Activated CD4-positive, CD25-positive, alpha-beta regulatory T cell (primary cell): ENCODE results near the gene HOXA3.

Experiments used
- DNase-seq, 4 experiments: peaks; one replicate each; lab custom pipeline; 2025; lab: John Stamatoyannopoulos, UW

HOXA3 gene

DNA sequence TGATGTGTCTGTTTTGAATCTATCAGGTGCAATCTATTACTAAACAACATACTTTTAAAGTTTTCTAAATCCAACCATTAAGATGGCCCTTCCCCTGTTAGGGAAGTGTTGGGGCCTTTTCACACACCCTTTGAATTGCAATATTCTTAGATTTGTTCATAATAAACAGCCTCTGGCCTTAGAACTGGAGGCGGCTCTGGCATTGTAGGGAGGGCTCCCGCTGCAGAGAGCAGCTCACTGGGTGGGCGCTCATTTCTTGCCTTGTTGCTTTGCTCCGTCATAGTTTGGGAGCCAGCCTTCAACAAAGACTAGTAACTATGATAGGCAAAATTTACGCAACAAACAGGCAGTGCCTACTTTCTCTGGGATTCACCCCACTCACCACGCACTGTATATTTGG lies 26.0 kb upstream of the HOXA3 start:
- no peak for DNase-seq

DNA sequence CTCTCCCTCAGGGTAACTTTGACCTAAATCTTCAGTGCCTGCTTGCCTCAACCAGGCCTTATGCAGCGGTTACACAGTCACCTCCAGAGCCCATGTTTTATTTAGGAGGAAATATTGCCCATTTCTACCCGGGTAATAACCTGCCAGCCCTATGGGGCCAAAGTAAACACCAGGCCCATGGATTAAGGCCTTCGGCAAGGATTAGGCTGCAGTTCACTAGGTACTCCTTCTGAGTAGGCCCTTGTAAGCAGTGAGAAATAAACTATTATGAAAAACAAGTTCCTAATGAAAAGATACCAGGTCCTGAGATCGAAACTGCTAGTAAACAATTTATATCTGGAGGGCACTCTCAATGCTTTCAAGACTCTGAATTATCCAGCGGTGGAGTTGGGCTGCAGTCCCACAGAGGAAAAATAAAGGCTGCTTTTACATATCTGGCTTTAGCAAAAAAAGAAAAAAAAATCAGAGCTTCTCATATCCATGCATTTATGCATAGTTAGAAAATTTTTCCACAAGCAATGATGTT lies 25.5 kb upstream of the HOXA3 start:
- no peak for DNase-seq

DNA sequence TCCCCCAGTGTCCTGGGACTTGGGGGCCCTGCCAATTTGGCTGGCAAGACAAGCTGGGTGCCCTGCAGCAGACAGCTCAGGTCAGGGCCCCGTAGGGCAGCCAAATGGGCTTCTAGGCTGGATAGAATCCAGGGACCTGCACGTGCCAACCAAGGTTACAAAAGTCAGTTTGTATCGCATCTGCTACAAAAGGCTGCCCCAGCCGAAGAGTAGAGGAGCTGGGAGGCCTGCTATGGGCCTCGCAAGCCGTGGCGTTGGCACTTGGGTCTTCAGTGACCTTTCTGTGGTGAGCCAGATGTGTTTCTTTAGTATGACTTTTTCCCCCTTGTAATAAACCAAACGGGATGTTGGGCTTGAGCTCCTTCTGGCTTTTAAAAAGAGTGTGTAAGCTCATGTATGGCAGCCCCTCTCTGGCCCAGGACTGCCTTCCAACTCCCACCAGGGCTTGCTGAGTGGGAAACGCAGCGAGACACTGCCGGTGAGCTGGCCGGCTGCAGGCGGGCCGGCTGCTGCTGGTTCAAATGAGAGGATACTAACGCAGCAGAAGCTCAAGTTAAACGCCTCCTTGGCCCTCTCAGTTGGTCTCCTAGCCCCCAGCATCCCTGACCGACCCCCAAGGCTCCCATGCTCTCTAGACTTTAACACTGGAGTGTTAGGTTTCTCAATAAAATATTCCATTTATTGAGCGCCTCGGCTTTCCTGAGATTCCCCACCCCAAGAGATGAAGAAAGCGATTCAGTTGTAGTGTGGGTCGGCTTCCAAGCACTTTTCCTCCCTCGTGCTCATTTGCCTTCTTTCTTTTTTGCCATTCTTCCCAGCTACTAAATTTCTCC lies 24.8 kb upstream of the HOXA3 start:
- no peak for DNase-seq

DNA sequence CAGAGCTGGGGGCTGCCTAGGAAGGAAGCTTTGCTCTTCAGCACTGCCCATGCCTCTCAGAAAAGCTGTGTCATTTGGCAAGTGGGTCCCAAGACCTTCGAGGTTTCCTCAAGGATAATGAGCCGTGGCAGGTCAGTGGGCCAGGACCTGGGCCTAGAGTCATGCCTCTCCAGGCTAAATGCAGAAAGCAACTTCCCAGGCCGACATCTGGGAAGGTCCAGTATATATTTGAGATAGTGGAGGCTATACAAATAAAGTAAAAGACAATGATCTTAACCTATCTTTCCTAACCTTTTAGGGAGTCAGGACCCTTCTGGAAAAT lies 24.1 kb upstream of the HOXA3 start:
- DNase-seq: no peak

DNA sequence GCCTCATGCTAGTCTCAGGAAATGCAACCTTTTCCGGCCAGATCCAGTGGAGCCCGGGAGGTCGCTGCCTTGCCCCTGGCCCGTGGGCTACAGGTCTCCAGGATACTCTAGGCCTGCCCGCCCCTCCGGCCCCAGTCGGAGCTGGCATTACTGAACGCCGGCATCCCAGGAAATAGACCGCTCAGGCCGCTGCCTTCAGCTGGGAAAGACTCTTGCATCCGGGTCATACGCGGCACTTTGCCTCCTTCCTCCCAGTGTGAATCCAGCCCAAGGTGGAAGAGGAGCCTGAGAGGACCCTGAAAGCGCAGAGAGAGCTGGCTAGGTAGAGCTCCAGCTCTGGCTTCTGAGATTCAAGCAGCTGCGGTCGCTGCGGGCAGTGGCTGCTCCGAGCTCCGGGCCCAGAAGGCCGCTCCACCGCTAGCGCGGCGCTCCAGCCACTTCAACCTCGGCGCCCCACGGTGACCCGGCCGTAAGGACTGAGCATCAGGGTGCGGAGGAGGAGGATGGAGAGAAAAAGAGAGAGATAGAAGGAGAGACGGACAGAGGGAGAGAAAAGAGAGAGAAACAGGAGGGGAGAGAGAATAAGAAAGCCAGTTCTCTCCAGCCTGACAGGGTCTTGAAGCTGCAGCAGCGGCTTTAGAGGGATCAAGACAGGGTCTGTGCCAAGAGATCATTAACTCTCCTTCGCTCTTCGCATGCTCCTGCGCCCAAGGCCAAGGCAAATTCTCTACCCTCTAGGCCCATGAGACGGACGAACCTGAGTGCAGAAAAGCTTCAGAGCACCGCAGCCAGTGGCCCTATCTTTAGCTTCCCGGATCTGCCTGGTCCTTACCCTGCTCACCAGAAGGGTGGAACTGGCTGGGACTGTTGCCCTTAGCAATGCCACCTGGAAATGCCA lies 23.5 kb upstream of the HOXA3 start:
- DNase-seq: no peak

DNA sequence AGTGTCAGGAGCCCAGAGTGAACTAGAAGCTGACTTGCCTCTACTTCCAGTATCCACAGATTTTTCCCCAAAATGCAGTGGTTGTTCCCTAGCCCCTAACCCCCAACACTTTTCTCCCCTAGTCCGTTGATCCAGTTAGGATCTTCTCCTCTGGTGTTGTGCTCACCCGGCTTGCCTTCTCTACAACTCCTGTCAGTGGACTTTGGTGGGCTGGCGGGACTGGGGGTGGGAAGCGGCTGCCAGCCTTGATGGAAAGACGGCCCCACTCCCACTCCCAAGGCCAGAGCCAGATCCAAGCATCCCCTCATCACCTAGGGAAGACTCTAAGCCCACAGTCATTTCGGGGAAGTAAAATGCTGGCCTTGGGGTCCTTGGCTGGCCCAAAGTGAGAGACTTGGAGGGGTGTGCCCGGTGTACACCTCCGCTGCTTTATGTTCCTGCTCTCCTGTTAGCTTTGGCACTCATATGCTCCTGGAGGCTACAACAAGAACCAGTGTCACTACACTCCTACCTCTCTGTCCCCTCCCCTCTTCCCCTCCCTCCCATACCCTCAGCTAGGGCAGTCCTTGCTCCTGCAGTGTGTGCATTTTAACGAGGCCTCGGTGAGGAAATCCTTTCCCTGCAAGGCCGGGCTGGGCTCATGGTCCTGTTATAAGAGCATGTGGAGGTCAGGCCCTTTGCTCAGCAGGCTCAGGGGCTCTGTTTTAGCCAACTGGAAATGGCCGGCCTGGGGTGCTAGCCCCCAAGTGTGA lies 22.7 kb upstream of the HOXA3 start:
- no peak for DNase-seq

DNA sequence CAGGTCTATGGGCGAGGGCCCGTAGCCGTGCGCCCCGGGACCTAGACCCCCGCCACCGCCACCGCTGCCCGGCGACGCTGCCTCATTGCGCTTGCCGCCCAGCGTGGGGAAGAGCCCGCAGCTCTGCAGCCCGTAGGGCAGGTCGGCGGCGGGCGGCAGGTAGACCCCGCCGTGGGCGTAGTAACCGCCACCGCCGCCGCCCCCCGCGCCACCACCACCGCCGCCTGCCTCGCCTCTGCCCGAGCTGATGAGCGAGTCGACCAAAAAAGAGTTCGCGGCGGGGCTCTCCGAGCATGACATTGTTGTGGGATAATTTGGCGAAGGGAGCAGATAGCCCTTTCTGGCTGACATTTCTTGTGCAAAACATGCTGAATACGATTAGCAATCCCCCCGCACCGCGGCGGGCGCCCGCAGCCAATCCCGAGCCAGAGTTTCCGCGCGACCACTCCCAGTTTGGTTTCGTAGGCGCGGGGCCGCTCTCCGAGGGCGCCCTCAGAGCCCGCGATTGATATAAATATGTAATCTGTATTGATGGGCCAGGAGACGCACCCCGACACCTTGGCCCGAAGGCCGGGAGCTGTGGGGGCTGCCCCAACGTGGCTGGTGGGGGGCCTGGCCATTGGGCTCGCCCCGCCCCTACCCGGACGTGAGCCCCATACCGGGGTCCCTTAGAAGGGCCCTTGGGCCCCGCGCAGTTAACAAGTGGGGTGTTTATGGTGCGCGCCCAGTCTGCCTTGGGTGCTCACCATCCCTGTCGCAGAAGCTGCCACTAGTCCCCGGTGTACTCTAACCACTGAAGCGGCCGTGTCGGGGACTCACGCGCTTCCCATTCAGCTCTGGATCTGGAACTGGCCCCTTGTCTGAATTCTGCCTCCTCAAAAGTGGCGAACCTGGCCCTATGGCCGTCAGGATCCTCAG lies 21.8 kb upstream of the HOXA3 start, which contains the start of gene HOXA10:
Gene HOXA10, minus strand, starts transcription at position 365 of the 918 bp plus-strand sequence. Its CDS starts 14 bp downstream, at position 351.
- no peak for DNase-seq

DNA sequence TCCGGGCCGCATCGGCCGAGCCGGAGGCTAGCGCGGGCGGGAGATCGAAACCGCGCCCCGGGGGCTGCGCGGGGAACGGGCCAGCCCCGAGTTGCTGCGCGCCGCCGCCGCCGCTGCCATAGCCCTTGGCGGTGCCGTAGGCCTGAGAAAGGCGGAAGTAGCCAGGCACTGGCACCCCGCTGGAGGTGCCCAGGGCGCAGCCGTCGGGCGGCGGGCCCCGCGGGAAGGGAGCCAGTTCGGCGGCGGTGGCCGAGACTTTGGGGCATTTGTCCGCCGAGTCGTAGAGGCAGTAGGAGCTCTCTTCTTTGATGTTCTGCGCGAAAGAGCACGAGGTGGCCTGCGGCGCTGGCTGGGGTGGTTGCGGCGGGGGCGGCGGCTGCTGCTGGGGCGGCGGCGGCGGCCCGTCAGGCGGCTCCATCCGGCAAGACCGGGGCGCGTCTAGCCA lies 21.1 kb upstream of the HOXA3 start:
- no peak for DNase-seq

DNA sequence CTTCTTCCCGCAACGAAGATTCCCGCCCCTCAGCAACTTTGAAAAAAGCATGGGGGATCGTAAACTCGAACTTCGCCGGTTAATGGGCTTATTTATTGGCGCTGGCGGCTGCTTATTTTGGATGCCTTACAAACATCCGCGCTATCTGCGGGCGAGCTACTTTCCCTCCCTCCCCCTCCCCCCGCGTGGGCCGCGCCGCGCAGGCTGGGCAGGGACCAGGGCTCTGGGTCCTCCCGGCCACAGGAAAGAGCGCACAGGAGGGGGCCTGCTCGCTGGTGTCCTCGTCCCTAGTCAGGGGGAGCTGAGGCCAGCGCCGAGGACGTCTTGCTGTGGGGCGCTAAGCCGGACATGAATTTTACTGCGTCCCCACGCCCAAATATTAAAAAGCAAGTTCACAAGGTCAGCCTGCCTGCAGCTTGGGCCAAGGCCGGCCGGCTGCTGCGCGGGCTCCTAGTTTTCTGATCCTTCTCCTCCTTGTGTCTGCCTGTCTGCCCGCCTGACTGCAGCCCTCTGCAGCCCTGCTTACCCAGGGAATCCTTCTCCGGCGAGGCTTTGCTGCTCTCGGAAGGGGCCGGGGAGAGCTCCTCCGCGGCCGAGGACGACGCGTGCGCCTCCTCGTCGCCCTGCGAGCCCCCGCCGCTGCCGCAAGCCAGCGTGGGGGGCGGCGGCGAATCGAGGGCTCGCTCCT lies 20.6 kb upstream of the HOXA3 start:
- no peak for DNase-seq

DNA sequence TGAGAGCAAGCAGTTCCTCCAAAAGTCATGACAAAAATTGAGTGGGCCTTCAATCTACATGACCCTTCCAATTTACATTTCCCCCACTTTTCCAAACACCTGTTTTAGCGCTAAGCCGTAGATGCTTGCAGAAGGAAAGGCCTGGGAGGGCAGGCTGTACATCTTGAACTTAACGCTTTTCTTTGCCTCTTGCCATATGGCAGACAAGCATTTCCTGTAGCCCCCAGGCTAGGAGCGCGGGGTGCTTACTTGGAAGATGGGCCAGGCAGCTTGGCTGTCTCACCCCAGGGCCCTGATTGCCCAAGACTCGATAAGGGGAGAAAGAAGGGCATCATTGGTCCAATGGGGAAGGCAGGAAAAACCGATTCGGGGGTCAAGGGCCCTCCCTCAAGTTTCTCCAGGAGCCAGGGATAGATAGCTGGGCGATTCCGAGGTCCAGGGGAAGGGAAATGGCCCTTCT lies 20.0 kb upstream of the HOXA3 start:
- no peak for DNase-seq

DNA sequence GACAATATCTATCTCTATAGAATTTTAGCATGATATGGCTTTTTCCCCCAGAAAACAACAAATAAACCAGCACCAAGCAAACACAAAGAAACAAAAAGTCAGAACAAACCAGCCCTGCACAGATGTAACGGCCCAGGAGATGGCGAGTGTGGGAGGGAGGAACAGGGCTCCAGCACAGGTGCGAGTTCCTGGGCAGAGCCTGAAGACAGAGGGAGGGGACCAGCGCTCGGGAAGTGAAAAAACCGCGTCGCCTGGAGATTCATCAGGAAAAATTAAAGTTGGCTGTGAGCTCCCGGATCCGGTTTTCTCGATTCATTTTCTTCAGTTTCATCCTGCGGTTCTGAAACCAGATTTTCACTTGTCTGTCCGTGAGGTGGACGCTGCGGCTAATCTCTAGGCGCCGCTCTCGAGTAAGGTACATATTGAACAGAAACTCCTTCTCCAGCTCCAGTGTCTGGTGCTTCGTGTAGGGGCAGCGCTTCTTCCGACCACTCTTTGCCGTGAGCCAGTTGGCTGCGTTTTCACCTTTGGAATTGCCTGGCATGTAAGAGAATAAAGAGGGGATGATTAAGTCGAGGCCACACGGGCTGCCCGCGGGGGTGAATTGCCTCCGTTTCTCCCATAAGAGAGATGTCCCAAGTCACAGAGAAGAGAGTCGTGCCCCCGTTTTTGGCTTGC lies 19.4 kb upstream of the HOXA3 start:
- DNase-seq: no peak

DNA sequence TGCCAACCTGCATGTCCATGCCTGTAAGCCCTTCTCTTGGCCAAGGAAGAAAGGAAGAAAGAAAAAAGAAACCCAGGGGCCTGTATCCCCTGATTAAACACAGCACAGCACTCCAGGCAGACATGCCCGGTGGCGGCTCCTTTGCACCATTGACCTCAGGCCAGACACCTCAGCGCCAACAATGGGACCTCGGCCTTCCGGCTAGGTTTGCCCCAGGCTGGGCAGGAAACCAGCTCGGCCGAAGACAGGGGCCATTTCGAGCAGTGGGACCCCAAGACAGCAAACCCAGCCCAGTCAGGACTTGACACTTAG lies 18.9 kb upstream of the HOXA3 start:
- DNase-seq: no peak

DNA sequence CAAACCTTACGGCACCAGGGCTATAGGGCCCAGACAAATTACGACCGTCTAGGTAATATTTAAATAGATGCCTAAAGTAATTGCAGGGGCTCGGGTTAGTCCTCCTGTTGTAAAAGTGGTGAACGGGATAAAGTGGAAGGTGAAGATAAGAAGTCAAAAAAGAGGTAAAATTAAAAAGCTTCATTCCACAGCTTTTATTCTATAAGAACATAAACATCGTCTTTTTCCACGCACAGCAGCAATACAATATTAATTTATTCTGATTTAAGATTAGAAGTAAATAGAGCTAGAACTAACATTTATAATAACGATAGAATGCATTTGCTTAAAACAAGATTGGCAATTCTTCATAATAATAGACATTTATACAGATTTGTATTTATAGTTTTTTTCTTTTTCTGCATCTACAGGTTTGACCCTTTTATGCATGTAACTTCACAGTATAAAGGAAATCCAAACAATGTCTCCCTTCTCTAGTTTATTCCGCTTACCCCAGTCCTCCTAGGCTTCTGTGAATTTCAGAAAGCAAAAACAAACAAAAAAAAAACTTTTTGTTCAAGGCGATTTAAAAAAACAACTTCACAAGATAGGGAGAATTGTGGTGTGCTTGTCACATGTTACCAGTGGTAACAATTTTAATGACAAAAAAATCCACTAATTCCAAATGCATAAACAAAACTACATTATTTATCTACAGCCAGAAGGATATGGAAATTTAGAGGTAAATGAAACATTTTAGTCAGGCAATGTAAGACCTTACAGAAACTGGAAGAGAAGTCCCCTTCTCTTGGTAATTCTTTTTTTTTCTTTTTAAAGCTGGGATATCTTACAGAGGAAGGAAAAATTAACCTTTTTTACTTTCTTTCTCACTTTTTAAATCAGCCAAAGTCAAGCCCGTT lies 18.3 kb upstream of the HOXA3 start:
- DNase-seq: no peak

DNA sequence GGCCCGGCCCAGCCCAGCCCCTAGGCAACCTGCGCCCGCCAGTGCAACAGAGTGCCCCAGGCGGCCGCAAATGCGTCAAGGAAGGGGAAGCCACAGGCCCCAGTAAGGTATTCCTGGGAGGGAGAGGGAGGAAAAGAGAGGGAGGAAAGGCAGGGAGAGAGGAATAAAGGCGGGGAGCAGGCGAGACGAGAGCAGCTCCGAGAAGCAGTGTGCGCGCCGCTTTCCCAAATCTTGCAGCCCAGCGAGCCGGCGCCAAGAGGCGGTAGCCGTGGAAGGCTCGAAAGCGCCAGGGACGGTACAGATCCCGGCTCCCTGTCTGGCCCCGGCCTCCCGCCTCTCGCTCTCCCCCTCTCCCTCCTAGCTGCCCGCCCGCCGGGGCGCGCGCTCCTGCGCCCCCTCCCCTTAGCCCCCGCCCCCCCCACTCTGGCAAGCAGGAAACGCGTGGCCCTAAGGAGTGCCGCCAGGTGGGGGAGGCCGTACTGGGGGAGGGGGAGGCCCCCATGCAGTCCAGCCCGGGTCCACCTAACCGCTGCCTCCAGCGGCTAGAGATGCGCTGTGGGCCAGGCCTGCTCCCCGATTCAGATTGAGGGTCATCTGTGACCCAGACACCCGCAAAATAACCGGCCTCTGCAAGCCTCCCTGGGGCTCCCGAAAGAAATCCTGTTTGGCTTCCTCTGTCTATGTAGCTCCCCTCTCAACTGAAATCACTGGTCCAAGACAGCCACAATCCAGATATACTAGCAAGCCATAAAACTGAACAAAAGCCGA lies 17.5 kb upstream of the HOXA3 start:
- DNase-seq: no peak

DNA sequence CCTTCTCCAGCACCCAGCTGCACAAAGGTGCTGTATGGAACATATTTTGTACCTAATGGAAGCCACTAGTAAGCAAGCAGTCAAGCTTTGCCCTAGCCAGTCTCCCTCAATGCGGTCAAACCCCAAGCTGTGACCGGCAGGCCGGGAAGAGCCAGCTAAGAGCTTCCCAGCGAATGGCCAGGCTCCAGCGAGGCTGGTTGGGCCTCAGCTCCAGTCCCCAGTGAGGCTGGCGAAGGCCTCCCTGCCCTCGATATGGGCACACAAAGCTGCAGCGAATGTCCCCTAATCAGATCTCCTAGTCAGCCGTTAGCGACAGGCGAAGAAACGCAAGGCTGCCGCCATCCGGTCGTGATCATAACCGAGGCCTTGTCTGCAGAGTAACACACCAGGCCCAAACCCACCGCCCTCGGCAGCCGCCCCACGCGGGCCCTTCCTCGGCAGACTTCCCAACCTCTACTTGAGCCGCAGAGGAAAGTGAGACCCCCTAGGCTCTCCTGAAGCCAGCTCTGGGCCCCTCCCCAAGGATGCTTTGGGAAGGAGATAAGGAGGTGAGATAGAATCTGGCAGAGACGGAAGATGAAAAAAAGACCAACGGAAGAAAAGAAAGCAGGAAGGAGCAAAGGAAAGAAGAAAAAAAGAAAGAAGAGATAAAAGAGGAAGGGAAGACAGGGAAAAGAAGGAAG lies 16.0 kb upstream of the HOXA3 start:
- no peak for DNase-seq

DNA sequence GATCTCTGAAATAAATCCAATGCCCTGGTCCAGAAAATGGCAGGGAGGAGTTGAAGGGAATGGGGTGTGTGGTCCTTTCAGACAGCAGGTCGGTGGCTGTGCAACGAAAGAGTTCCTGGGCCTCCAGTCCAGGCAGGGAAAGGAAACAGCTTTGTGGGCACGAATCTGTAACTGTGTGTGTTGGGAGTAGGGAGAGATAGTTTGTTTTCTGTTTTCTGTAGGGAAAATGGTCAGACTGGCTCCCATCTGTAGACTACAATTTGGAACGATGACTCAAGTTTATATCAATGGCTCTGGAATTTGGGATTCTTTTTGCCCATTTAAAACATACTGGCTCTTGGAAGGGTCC lies 15.5 kb upstream of the HOXA3 start:
- no peak for DNase-seq
